ENCODE data around the gene PTPRT.

The PTPRT gene

DNA sequence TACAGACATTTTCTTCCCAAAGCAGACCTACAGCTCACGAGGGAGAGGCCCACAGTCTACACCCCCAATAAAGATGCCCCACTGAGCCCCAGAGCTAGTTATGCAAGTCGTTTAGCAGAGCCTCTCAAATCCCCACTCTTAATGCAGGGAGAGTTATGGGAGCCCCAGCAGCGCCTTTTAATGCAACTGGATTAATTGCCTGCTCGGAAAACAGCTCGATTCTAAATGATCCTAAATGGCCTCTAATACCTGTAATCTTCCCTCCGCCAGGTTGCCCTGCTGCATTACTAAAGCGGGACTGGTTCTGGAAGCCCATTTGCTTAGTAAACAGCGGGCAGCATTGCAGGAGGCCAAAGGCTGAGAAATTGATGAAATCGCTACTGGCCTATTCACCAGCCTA is 656.9 kb downstream of the PTPRT start:
- Mint-ChIP-seq H3K36me3 (ENCODE audit: low read depth) (no peaks in the 10 kb centered on the region), H3K9me3 (no peaks in the 10 kb centered on the region), H3K4me3 (no peak overlapping the region), H3K27ac (no peak overlapping the region), H3K27me3 (ENCODE audit: low read depth, poor library complexity) (peaks cover 7% of the 10 kb centered on the region), H3K4me1 (no peaks in the 10 kb centered on the region)
- no peak for DNase-seq
- TF ChIP-seq, protein P1, sequence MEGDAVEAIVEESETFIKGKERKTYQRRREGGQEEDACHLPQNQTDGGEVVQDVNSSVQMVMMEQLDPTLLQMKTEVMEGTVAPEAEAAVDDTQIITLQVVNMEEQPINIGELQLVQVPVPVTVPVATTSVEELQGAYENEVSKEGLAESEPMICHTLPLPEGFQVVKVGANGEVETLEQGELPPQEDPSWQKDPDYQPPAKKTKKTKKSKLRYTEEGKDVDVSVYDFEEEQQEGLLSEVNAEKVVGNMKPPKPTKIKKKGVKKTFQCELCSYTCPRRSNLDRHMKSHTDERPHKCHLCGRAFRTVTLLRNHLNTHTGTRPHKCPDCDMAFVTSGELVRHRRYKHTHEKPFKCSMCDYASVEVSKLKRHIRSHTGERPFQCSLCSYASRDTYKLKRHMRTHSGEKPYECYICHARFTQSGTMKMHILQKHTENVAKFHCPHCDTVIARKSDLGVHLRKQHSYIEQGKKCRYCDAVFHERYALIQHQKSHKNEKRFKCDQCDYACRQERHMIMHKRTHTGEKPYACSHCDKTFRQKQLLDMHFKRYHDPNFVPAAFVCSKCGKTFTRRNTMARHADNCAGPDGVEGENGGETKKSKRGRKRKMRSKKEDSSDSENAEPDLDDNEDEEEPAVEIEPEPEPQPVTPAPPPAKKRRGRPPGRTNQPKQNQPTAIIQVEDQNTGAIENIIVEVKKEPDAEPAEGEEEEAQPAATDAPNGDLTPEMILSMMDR (IDR thresholded peaks at IDR 0.05), result no peak

GRCh38 chr20:42531508-42531961 is 658.2 kb downstream of the PTPRT start:
- H3K4me1 Mint-ChIP-seq, result no peaks in the 10 kb centered on the region
- peaks cover 7% of the 10 kb centered on the region for H3K27me3 Mint-ChIP-seq (ENCODE audit: low read depth, poor library complexity)
- DNase-seq, result no peak
- no peaks in the 10 kb centered on the region for H3K36me3 Mint-ChIP-seq (ENCODE audit: low read depth)
- TF ChIP-seq, protein P1 (IDR thresholded peaks at IDR 0.05), result no peak
- H3K9me3 Mint-ChIP-seq, result no peaks in the 10 kb centered on the region
- H3K27ac Mint-ChIP-seq, result no peak overlapping the region
- H3K4me3 Mint-ChIP-seq, result no peak overlapping the region

DNA sequence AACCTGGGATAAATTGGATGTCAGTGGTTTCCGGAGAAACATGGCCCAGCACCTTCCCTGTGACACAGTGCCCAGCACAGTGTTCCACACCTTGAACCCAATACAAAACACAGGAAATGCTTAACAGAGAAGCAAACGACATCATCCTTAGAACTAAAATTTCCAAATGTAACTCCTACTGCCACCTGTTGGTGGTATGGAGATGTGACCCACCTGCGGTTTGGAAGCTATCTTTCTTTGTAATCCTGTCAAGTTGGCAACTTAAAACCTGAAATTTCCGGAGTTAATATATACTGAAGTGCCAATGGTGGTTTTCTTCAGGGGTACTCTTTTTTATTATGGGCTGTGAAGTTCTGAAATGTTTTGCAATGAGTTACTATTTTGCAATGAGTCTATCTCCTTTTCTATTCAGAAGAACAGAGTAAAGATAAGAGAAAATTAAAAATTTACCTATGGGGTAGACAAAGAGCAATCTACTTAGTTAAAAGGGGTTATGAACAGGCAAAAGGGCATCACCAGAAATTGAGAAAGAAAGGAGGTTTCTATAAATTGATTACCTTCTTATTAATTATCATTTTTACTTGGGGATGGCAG is 658.8 kb downstream of the PTPRT start:
- H3K4me3 Mint-ChIP-seq, result no peak overlapping the region
- no peak overlapping the region for H3K27ac Mint-ChIP-seq

DNA sequence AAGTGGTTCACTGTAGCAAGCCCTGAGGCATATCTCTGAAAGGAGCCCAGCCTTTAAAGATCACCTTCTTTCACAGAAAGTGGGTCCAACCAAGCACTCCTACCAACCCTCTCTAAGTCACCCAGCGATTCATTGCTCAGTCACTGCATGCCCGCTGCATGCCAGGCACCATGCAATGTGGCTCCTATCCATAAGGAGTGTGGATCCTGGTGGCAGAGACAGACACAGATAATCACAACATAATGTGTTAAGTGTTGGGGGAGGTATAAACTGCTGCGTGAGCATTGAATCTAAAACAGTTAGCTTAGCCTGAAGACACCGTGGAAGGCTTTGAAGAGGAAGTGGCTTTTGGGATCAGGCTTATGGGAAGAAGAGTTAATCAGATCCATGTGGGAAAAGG is 659.5 kb downstream of the PTPRT start:
- no peaks in the 10 kb centered on the region for H3K9me3 Mint-ChIP-seq
- no peaks in the 10 kb centered on the region for H3K36me3 Mint-ChIP-seq (ENCODE audit: low read depth)
- no peak for DNase-seq
- H3K4me1 Mint-ChIP-seq, result no peaks in the 10 kb centered on the region
- TF ChIP-seq, protein P1 (IDR thresholded peaks at IDR 0.05), result no peak
- peaks cover 4% of the 10 kb centered on the region for H3K27me3 Mint-ChIP-seq (ENCODE audit: low read depth, poor library complexity)
- H3K27ac Mint-ChIP-seq, result no peak overlapping the region
- no peak overlapping the region for H3K4me3 Mint-ChIP-seq

More for the DNA sequence above, 658.8 kb downstream of the PTPRT start:
- peak; percentile 15 for DNase-seq
- H3K4me1 Mint-ChIP-seq, result no peaks in the 10 kb centered on the region
- no peaks in the 10 kb centered on the region for H3K9me3 Mint-ChIP-seq
- H3K27me3 Mint-ChIP-seq (ENCODE audit: low read depth, poor library complexity), result peaks cover 7% of the 10 kb centered on the region
- no peaks in the 10 kb centered on the region for H3K36me3 Mint-ChIP-seq (ENCODE audit: low read depth)
- TF ChIP-seq, protein P1 (IDR thresholded peaks at IDR 0.05), result peak; percentile 76

- no peak overlapping the region for H3K4me3 Mint-ChIP-seq
- H3K36me3 Mint-ChIP-seq (ENCODE audit: low read depth), result no peaks in the 10 kb centered on the region
Measured at GRCh38 chr20:42524058-42524457, 665.6 kb downstream of the PTPRT start.

More at GRCh38 chr20:42524058-42524457, 665.6 kb downstream of the PTPRT start:
- Mint-ChIP-seq H3K27ac (no peak overlapping the region), H3K27me3 (ENCODE audit: low read depth, poor library complexity) (peaks cover 3% of the 10 kb centered on the region), H3K4me1 (no peaks in the 10 kb centered on the region), H3K9me3 (no peaks in the 10 kb centered on the region)
- TF ChIP-seq, protein P1 (IDR thresholded peaks at IDR 0.05), result no peak
- DNase-seq, result no peak

All from nephron progenitor cell (in vitro differentiated cells).